Activated naive CD8-positive, alpha-beta T cell treated with anti-CD3 and anti-CD28 coated beads, Interleukin-2, amount 50 U/mL, for 24 hours (primary cell): ENCODE results near the gene NANOGP8.
"Not testable (repeated sequence)": the region's sequence is repeated elsewhere in the genome, so short reads cannot be mapped to it uniquely, and the experiment has no call there.

Source experiments
- ATAC-seq: fragments of 150-1000 bp; cut with Tn5 transposase; one replicate; pipeline ENCODE4 v1.10.0; 2021
- DNase-seq: peaks from one replicate; pipeline ENCODE4 v3.0.0; 2021
- H3K27ac Mint-ChIP-seq: one replicate; pipeline ENCODE4 v1.8.0; 2021; ENCODE audit warnings: mild to moderate bottlenecking, mixed read lengths
- H3K27me3 Mint-ChIP-seq: one replicate; pipeline ENCODE4 v1.8.0; 2021; ENCODE audit warnings: mixed read lengths
- H3K36me3 Mint-ChIP-seq: one replicate; pipeline ENCODE4 v1.8.0; 2021; ENCODE audit warnings: low read depth, mixed read lengths
- H3K4me1 Mint-ChIP-seq: one replicate; pipeline ENCODE4 v1.8.0; 2021; ENCODE audit warnings: mixed read lengths
- H3K4me3 Mint-ChIP-seq: one replicate; pipeline ENCODE4 v1.8.0; 2021; ENCODE audit warnings: mild to moderate bottlenecking, moderate library complexity, mixed read lengths
- H3K9me3 Mint-ChIP-seq: one replicate; pipeline ENCODE4 v1.8.0; 2021; ENCODE audit warnings: mixed read lengths

Gene NANOGP8

GRCh38 chr15:35081626-35082365 is 3.3 kb downstream of the NANOGP8 start:
- ATAC-seq, H3K4me1 Mint-ChIP-seq, H3K27me3 Mint-ChIP-seq, H3K9me3 Mint-ChIP-seq, H3K27ac Mint-ChIP-seq, H3K36me3 Mint-ChIP-seq, DNase-seq, H3K4me3 Mint-ChIP-seq: not testable (repeated sequence)

DNA sequence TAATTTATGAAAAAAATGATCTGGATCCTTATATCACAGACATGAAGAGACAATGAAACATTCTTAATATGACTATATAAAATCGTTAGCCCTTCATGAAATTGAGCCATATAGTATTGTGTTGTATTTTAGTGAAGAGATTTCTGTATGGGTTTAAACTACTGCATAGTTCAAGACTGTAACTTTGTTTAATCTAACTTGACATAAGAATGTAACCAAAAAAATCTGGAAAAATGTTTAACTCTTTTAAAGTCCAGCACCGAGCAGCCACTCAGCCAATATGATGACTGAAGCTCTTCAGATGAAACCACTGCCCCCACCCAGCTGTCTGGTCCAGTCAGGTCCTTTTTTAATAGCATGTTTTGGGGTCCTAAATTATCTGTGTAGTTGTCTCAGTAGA is 4.9 kb downstream of the NANOGP8 start:
- Mint-ChIP-seq H3K36me3 (no peaks in the 10 kb centered on the region), H3K4me1 (no peaks in the 10 kb centered on the region), H3K9me3 (no peaks in the 10 kb centered on the region), H3K27me3 (peaks cover 2% of the 10 kb centered on the region), H3K27ac (no peak overlapping the region), H3K4me3 (no peak overlapping the region)
- DNase-seq (no peak), ATAC-seq (no peak)

- DNase-seq (peak; percentile 11), ATAC-seq (no peak)
Observed at GRCh38 chr15:35078221-35078915, 6.7 kb downstream of the NANOGP8 start.

DNA sequence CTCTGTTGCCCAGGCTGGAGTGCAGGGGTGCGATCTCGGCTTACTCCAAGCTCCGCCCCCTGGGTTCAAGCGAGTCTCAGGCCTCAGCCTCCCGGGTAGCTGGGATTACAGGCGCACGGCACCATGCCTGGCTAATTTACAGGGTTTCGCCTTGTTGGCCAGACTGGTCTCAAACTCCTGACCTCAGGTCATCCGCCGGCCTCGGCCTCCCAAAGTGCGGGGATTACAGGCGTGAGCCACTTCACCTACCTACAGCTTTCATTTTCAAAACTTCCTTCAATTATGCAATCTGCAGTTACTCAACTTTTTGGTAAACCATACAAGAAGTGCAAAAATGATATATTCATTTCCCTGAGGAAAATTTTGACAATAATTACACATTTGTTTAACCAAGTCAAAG is 14.0 kb downstream of the NANOGP8 start:
- no peak overlapping the region for H3K27ac Mint-ChIP-seq
- ATAC-seq (no peak), DNase-seq (no peak)
- H3K27me3 Mint-ChIP-seq = peaks cover 4% of the 10 kb centered on the region
- no peaks in the 10 kb centered on the region for H3K36me3 Mint-ChIP-seq
- H3K9me3 Mint-ChIP-seq = no peaks in the 10 kb centered on the region
- no peak overlapping the region for H3K4me3 Mint-ChIP-seq
- H3K4me1 Mint-ChIP-seq = no peaks in the 10 kb centered on the region

More at GRCh38 chr15:35078221-35078915, 6.7 kb downstream of the NANOGP8 start:
- H3K4me3 Mint-ChIP-seq = no peak overlapping the region
- no peaks in the 10 kb centered on the region for H3K9me3 Mint-ChIP-seq
- no peak overlapping the region for H3K27ac Mint-ChIP-seq
- H3K27me3 Mint-ChIP-seq = peaks cover 2% of the 10 kb centered on the region
- no peaks in the 10 kb centered on the region for H3K4me1 Mint-ChIP-seq
- no peaks in the 10 kb centered on the region for H3K36me3 Mint-ChIP-seq

- ATAC-seq (no peak), DNase-seq (no peak)
- no peaks in the 10 kb centered on the region for H3K9me3 Mint-ChIP-seq
- H3K27me3 Mint-ChIP-seq = peaks cover 4% of the 10 kb centered on the region
- H3K4me3 Mint-ChIP-seq = no peak overlapping the region
- H3K36me3 Mint-ChIP-seq = no peaks in the 10 kb centered on the region
- no peak overlapping the region for H3K27ac Mint-ChIP-seq
- no peaks in the 10 kb centered on the region for H3K4me1 Mint-ChIP-seq
Observed at GRCh38 chr15:35068846-35069475, 16.1 kb downstream of the NANOGP8 start.

- no peaks in the 10 kb centered on the region for H3K9me3 Mint-ChIP-seq
- H3K4me3 Mint-ChIP-seq = no peak overlapping the region
- H3K36me3 Mint-ChIP-seq = no peaks in the 10 kb centered on the region
- no peaks in the 10 kb centered on the region for H3K4me1 Mint-ChIP-seq
- no peak for ATAC-seq
- DNase-seq = no peak
- peaks cover 4% of the 10 kb centered on the region for H3K27me3 Mint-ChIP-seq
- H3K27ac Mint-ChIP-seq = no peak overlapping the region
Observed at GRCh38 chr15:35067496-35068347, 17.4 kb downstream of the NANOGP8 start.

DNA sequence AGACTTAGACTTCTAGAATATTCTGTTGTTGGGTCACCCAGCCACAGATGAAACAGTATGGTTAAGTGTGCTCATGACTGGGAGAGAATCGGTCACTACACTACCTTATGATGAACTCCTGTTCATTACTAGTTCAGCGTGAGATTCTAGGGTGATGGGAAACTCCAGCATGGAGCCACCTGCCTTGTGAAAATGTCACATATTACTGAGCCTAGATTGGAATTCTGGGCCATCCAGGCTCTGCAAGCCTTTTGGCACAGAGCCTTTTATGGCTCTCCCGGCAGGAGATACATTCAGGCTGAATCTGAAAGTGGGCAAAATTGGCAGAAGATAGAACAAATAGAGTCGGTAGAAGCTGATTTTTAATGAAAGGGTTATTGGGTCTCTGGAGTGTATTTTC is 19.0 kb downstream of the NANOGP8 start:
- Mint-ChIP-seq H3K4me1 (no peaks in the 10 kb centered on the region), H3K9me3 (no peaks in the 10 kb centered on the region), H3K4me3 (no peak overlapping the region), H3K36me3 (no peaks in the 10 kb centered on the region), H3K27me3 (peaks cover 4% of the 10 kb centered on the region), H3K27ac (no peak overlapping the region)
- DNase-seq (no peak), ATAC-seq (no peak)

DNA sequence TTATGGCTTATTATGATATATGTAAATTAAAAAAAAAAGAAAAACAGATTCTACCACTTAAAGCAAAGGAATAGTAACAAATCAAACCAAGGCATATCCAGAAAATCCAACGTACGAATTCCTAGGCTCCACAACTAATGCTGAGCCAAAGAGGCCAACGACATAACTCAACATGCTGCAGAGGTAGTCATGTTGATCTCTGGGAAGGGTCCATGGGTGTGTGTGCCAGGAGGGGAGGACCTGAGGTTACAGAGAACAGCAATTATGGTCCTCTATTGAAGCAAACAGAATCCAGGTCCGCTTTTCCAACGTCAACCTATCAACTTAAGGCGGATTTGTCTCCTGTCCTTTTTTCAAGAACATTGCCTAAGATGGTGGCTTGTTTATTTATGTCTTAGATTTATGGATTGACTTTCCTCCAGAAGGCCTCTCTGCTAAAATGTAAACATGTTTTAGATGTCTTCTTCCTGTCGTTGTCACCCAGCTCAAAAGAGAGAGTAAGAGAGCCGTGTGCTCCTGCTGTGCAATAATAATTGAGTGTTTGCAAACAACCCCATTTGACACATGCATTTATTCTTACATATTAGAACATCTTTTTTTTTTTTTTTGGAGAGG is 20.4 kb downstream of the NANOGP8 start:
- H3K27ac Mint-ChIP-seq = no peak overlapping the region
- DNase-seq (no peak), ATAC-seq (no peak)
- H3K4me3 Mint-ChIP-seq = no peak overlapping the region
- H3K36me3 Mint-ChIP-seq = no peaks in the 10 kb centered on the region
- peaks cover 4% of the 10 kb centered on the region for H3K27me3 Mint-ChIP-seq
- no peaks in the 10 kb centered on the region for H3K9me3 Mint-ChIP-seq
- no peaks in the 10 kb centered on the region for H3K4me1 Mint-ChIP-seq

GRCh38 chr15:35062738-35063099 is 22.4 kb downstream of the NANOGP8 start:
- H3K4me1 Mint-ChIP-seq = no peaks in the 10 kb centered on the region
- no peak overlapping the region for H3K4me3 Mint-ChIP-seq
- no peak for DNase-seq
- ATAC-seq = no peak
- no peaks in the 10 kb centered on the region for H3K36me3 Mint-ChIP-seq
- H3K27ac Mint-ChIP-seq = no peak overlapping the region
- H3K9me3 Mint-ChIP-seq = no peaks in the 10 kb centered on the region
- peaks cover 2% of the 10 kb centered on the region for H3K27me3 Mint-ChIP-seq

DNA sequence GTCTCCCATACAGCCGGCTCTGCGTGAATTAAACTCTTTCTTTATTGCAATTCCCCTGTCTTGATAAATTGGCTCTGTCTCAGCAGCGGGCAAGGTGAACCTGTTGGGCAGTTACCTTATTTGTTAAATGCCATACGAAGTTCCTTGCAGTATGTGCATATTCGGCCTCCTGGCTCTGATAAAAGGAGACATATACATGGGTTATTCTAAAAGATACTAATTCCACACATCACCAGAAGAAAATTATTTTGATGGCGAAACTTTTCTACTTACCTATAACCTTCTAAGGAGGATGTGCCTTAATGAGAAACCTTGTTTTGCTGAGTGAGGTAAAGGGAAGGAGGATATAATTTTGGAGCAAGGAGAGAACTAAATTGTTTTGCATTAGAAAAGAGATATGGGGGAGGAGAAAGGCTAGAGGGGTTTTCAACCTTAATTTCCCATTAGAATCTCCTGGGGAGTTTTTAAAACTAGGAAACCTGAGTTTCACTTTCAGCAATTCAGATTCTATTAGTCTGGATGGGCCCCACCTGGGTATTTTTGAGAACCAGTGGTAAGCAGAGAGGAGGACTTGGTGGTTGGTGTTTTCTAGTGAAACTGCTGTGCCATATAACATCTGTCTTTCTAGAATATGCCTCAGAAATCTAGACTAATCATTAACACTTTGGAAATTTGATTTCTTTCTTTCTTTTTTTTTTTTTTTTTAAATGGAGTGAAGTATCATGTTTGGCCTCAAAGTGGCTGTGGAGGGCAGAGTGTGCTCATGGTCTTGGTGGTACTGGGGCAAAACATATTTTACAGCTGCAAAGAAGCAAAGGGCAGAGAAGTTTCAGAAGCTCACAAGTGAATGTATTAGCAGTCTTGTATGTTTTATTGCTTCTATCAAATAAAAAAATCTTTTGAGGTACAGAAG is 23.0 kb downstream of the NANOGP8 start:
- H3K27ac Mint-ChIP-seq = no peak overlapping the region
- H3K27me3 Mint-ChIP-seq = peaks cover under 1% of the 10 kb centered on the region
- no peak for DNase-seq
- ATAC-seq = no peak
- H3K4me3 Mint-ChIP-seq = no peak overlapping the region
- no peaks in the 10 kb centered on the region for H3K9me3 Mint-ChIP-seq
- no peaks in the 10 kb centered on the region for H3K36me3 Mint-ChIP-seq
- no peaks in the 10 kb centered on the region for H3K4me1 Mint-ChIP-seq

DNA sequence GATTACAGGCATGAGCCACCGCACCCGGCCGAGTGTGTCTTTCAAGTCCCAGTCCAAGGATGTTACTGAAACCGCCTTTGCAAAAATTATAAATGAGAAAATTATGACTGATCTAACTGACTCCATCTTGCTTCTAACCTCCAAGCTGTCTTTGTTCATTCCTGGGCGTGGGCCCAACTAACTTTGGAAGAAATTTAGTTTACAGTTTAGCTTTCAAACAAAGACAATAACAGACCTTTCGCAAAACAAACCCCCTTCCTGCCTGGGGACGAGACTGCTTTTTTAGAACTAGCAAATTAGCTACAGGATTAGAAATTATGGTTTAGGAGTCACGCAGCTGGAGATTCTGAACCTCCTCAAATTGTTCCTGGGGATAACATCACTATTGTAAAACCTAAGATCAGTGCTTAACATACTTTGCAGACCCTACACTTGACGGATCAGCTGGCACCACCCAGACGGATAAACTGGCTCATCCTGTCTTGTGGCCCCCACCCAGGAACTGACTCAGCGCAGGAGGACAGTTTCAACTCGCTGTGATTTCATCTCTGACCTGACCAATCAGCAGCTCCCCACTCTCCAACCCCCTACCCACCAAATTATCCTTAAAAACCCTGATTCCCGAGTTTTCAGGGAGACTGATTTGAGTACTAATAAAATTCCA is 23.8 kb downstream of the NANOGP8 start:
- no peak overlapping the region for H3K27ac Mint-ChIP-seq

DNA sequence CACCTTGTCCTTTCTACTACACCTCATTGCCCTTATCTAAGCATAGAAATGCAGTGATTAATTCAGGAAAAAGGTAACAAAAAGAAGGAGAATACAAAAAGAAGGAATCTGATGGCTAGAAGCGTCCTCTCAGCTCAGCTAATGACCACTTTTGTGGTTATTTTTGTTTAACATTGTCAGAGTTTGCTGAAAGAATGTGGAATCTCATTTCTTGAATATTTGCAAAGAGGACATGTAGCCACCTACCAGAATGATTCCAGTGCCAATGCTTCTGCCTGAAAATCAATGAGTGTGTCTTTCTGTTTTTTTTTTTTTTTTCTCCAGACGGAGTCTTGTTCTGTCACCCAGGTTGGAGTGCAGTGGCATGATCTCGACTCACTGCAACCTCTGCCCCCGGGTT is 24.5 kb downstream of the NANOGP8 start:
- no peak for DNase-seq
- no peaks in the 10 kb centered on the region for H3K27me3 Mint-ChIP-seq
- no peaks in the 10 kb centered on the region for H3K36me3 Mint-ChIP-seq
- no peak overlapping the region for H3K4me3 Mint-ChIP-seq
- ATAC-seq = no peak
- H3K4me1 Mint-ChIP-seq = no peaks in the 10 kb centered on the region
- no peaks in the 10 kb centered on the region for H3K9me3 Mint-ChIP-seq
- H3K27ac Mint-ChIP-seq = no peak overlapping the region

More for the DNA sequence above, 23.8 kb downstream of the NANOGP8 start:
- H3K4me3 Mint-ChIP-seq = no peak overlapping the region
- no peaks in the 10 kb centered on the region for H3K27me3 Mint-ChIP-seq
- H3K4me1 Mint-ChIP-seq = no peaks in the 10 kb centered on the region
- DNase-seq (no peak), ATAC-seq (no peak)
- no peaks in the 10 kb centered on the region for H3K36me3 Mint-ChIP-seq
- no peaks in the 10 kb centered on the region for H3K9me3 Mint-ChIP-seq

- H3K4me3 Mint-ChIP-seq = no peak overlapping the region
- H3K36me3 Mint-ChIP-seq = no peaks in the 10 kb centered on the region
- H3K4me1 Mint-ChIP-seq = no peaks in the 10 kb centered on the region
- no peaks in the 10 kb centered on the region for H3K27me3 Mint-ChIP-seq
- no peak overlapping the region for H3K27ac Mint-ChIP-seq
- ATAC-seq = no peak
- no peak for DNase-seq
- H3K9me3 Mint-ChIP-seq = no peaks in the 10 kb centered on the region
Observed at GRCh38 chr15:35058534-35059054, 26.5 kb downstream of the NANOGP8 start.
